ENCODE measurements around the gene S100A7.

DNA sequence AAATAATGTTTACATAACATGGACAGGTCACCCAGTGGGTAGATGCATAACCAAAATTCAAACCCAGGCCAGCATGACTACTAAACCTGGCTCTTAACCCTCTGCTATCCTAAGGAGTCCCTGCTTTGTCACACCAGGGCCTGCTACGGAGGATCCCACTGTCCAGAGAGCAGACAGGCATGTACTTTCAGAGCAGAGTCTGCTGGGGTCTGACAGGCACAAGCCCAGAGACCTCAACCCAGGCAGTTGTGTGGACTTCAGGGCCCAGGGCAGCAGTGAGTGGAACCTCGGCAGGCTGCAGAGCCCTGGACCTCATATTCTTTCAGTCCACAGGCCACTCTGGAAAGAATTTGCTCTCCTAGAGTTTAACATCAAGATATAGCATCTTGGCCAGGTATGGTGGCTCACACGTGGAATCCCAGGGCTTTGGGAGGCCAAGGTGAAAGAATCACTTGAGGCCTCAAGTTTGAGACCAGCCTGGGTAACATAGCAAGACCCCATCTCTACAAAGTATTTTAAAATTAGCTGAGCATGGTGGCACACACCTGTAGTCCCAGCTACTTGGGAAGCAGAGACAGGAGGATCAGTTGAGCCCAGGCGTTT is 16.1 kb upstream of the S100A7 start:
- TF ChIP-seq GATA3 (IDR thresholded peaks at IDR 0.05; ENCODE audit: low read depth, low read length), result no peak
- TF ChIP-seq GATA2 (IDR thresholded peaks at IDR 0.05; ENCODE audit: low read depth, low read length), result no peak
